Stomach (tissue), 9 donors: ENCODE data around the gene KLHDC7B. TPM values are rescaled to one million over a fixed set of nuclear protein-coding genes. Genes with fewer than 3 reads are reported as not detected.

Source experiments
- DNase-seq, 2 donors: peaks; one replicate each; pipeline versions ENCODE4 v3.0.0 to v3.0.0-alpha.2; 2013 to 2019
- H3K27ac ChIP-seq, 5 donors: fragments of 200-600 bp in 4 of 5; sonication (generic) in 4 of 5; one replicate each; pipeline ENCODE4 v1.5.1; 2013 to 2019; ENCODE audit warnings: mild to moderate bottlenecking in 1 of 5, moderate library complexity in 1 of 5
- H3K27me3 ChIP-seq, 3 donors: fragments of 200-600 bp; sonication (generic); one replicate each; pipeline ENCODE4 v1.5.1; 2017 to 2019; ENCODE audit warnings: mixed run types in 1 of 3
- H3K36me3 ChIP-seq, 4 donors: fragments of 200-600 bp; sonication (generic); 1 replicate in 3 of 4; 2 replicates in 1 of 4; pipeline ENCODE4 v1.5.1; 2016 to 2019
- H3K4me1 ChIP-seq, 4 donors: fragments of 200-600 bp; sonication (generic); one replicate each; pipeline ENCODE4 v1.5.1; 2016 to 2019
- H3K4me3 ChIP-seq, 4 donors: fragments of 200-600 bp; sonication (generic) in 3 of 4; one replicate each; pipeline ENCODE4 v1.5.1; 2016 to 2019; ENCODE audit warnings: mild to moderate bottlenecking in 1 of 4
- H3K9me3 ChIP-seq, 4 donors: fragments of 200-600 bp; sonication (generic); one replicate each; pipeline ENCODE4 v1.5.1; 2016 to 2019
- CTCF ChIP-seq, 7 experiments: fragments of 450-650 bp in 4 of 7; fragments of 200-600 bp in 3 of 7; sonication (generic) in 3 of 7; IDR thresholded peaks; one replicate each; pipeline ENCODE4 v1.5.1; 2016 to 2019; ENCODE audit warnings: antibody characterized with exemption in 7 of 7, control low read depth in 2 of 7, mild to moderate bottlenecking in 1 of 7
- EP300 ChIP-seq: sonication (generic); formaldehyde crosslinking; IDR thresholded peaks from one replicate; pipeline ENCODE4 v1.6.1; 2017; ENCODE audit warnings: antibody characterized with exemption
- POLR2A ChIP-seq, 4 donors: fragments of 450-650 bp; IDR thresholded peaks; one replicate each; pipeline ENCODE4 v1.6.1; 2016; ENCODE audit warnings: antibody characterized with exemption in 4 of 4, control low read depth in 2 of 4, mild to moderate bottlenecking in 1 of 4, moderate library complexity in 1 of 4
- POLR2AphosphoS5 ChIP-seq, 3 donors: sonication (generic); formaldehyde crosslinking; IDR thresholded peaks; one replicate each; pipeline ENCODE4 v1.6.1; 2016; ENCODE audit warnings: antibody characterized with exemption in 3 of 3
- WGBS, 5 donors: extraction: QIAGEN DNeasy Blood & Tissue Kit in 3 of 5; methylation state at CpG; one replicate each; pipeline versions ENCODE4 v1.1.5 to v1.1.7; 2013 to 2018; 5-methylcytosine and 5-hydroxymethylcytosine counted together
- intact Hi-C: fragments of 100-400 bp; cut with DNase I; formaldehyde crosslinking; loops from one replicate; pipeline ENCODE4 v1.15.1; 2023; ENCODE audit warnings: low total_unique reads
- polyA plus RNA-seq, 3 donors: library from polyadenylated mRNA; stranded (reverse); fragments of 200-250 nt; gene quantifications; one replicate each; pipeline ENCODE4 v1.2.3, GENCODE V29; 2013
- total RNA-seq, 5 donors: library from RNA; depleted of rRNA; stranded (reverse); fragments of >200 nt; gene quantifications; one replicate each; pipeline versions ENCODE4 v1.1.0 to v1.2.3, GENCODE V29; 2014 to 2016
- donor health status: healthy with polysubstance abuse.
- donor health status: Bipolar disorder and iron deficiency.
- donor health status: healthy.

Gene KLHDC7B
- total and polyA plus RNA-seq, 8 donors: 0.25 to 0.46 TPM; not detected in 6

- 15 to 45% (median 22%) methylated on average over 15 to 52 of the region's 52 CpGs for WGBS, 5 donors
- peak overlapping the region; percentile 42 to 64 (median 52) for H3K4me3 ChIP-seq
- DNase-seq: peak; percentile 59 to 85
Measured at GRCh38 chr22:50599816-50600455, 54.2 kb downstream of the KLHDC7B start.

GRCh38 chr22:50600538-50600937, 54.8 kb downstream of the KLHDC7B start, which contains the start of gene MAPK8IP2:
TSS of gene MAPK8IP2 (plus strand) at chr22:50600793. CDS start at chr22:50600819, 26 bp downstream.
- H3K4me3 ChIP-seq: peak within 1 kb of the TSS; percentile 42 to 64 (median 52)
- intact Hi-C loops: no loop called here

More at GRCh38 chr22:50599816-50600455, 54.2 kb downstream of the KLHDC7B start:
- intact Hi-C loops: no loop called here
- TF ChIP-seq CTCF (IDR thresholded peaks at IDR 0.05): no peak
- Histone ChIP-seq H3K27ac (peak overlapping the region in 1 of 5 donors; percentile 13), H3K9me3 (no peaks in the 10 kb centered on the region), H3K27me3 (peaks cover 5 to 71% (median 34%) of the 10 kb centered on the region in 3 donors), H3K4me1 (peaks cover 11 to 28% (median 15%) of the 10 kb centered on the region in 4 donors), H3K36me3 (peaks cover 0 to 3% (median 0%) of the 10 kb centered on the region in 4 donors)

More at GRCh38 chr22:50600538-50600937, 54.8 kb downstream of the KLHDC7B start, which contains the start of gene MAPK8IP2:
- Histone ChIP-seq H3K27ac (peak within 1 kb of the TSS in 1 of 5 donors; percentile 13), H3K36me3 (no peaks in the 10 kb centered on the region), H3K9me3 (no peaks in the 10 kb centered on the region), H3K4me1 (peaks cover 11 to 28% (median 15%) of the 10 kb centered on the region in 4 donors), H3K27me3 (peaks cover 5 to 77% (median 34%) of the 10 kb centered on the region in 3 donors)
- WGBS, 5 donors: 0 to 2% (median 0%) methylated on average over 4 to 54 of the region's 61 CpGs; no CpG with 5 or more reads in 1 of the 5 donors
- TF ChIP-seq POLR2A (IDR thresholded peaks at IDR 0.05) (no peak), EP300 (no peak), POLR2AphosphoS5 (IDR thresholded peaks at IDR 0.05) (no peak), CTCF (IDR thresholded peaks at IDR 0.05) (no peak)
- peak in 1 of 2 donors; percentile 58 for DNase-seq

Other genes starting within 250 kb of the KLHDC7B start
- gene PLXNB2, start 238.3 kb upstream of the KLHDC7B start, total RNA-seq: 100 to 1,000 TPM; 105 to 648 (median 400) TPM
- gene PLXNB2, start 238.3 kb upstream of the KLHDC7B start, polyA plus RNA-seq: 100 to 1,000 TPM in 2 of 3 donors, 10 to 100 TPM in 1; 50.3 to 197 (median 147) TPM
- 10 to 100 TPM in 2 of 5 donors, 1 to 10 TPM in 3; 2.2 to 13.4 (median 2.5) TPM for gene DENND6B, start 218.9 kb upstream of the KLHDC7B start, total RNA-seq
- 1 to 10 TPM; 2.0 to 7.6 (median 5.5) TPM for gene DENND6B, start 218.9 kb upstream of the KLHDC7B start, polyA plus RNA-seq
- gene PPP6R2, start 202.6 kb upstream of the KLHDC7B start, total RNA-seq: 100 to 1,000 TPM in 3 of 5 donors, 10 to 100 TPM in 2; 54.9 to 243 (median 151) TPM
- gene PPP6R2, start 202.6 kb upstream of the KLHDC7B start, polyA plus RNA-seq: 10 to 100 TPM; 24.4 to 36.5 (median 28.7) TPM
- gene SBF1, start 70.9 kb upstream of the KLHDC7B start, total RNA-seq: 100 to 1,000 TPM in 1 of 5 donors, 10 to 100 TPM in 4; 34.9 to 122 (median 65.2) TPM
- gene SBF1, start 70.9 kb upstream of the KLHDC7B start, polyA plus RNA-seq: 10 to 100 TPM in 2 of 3 donors, 1 to 10 TPM in 1; 9.6 to 42.3 (median 25.0) TPM
- 1 to 10 TPM in 1 of 5 donors, under 1 TPM in 1, not detected in 3; 0.37 to 1.3 TPM for gene ADM2, start 64.4 kb upstream of the KLHDC7B start, total RNA-seq
- 1 to 10 TPM; 1.5 to 3.7 (median 1.6) TPM for gene ADM2, start 64.4 kb upstream of the KLHDC7B start, polyA plus RNA-seq
- gene MIOX, start 59.0 kb upstream of the KLHDC7B start, total RNA-seq: not detected
- gene MIOX, start 59.0 kb upstream of the KLHDC7B start, polyA plus RNA-seq: under 1 TPM in 1 of 3 donors, not detected in 2; 0.40 TPM
- gene LMF2, start 38.2 kb upstream of the KLHDC7B start, total RNA-seq: 100 to 1,000 TPM in 1 of 5 donors, 10 to 100 TPM in 4; 11.9 to 212 (median 58.5) TPM
- gene LMF2, start 38.2 kb upstream of the KLHDC7B start, polyA plus RNA-seq: 10 to 100 TPM; 13.1 to 73.4 (median 25.6) TPM
- gene NCAPH2, start 37.7 kb upstream of the KLHDC7B start, total RNA-seq: 10 to 100 TPM; 12.9 to 34.8 (median 23.2) TPM
- gene NCAPH2, start 37.7 kb upstream of the KLHDC7B start, polyA plus RNA-seq: 10 to 100 TPM; 34.5 to 47.9 (median 38.4) TPM
- not detected for gene SCO2, start 20.3 kb upstream of the KLHDC7B start, total RNA-seq
- gene SCO2, start 20.3 kb upstream of the KLHDC7B start, polyA plus RNA-seq: 1 to 10 TPM in 2 of 3 donors, under 1 TPM in 1; 0.92 to 7.5 (median 1.9) TPM
- gene TYMP, start 15.9 kb upstream of the KLHDC7B start, total RNA-seq: 100 to 1,000 TPM in 2 of 5 donors, 10 to 100 TPM in 3; 14.3 to 146 (median 78.8) TPM
- 100 to 1,000 TPM in 1 of 3 donors, 10 to 100 TPM in 2; 46.3 to 162 (median 61.6) TPM for gene TYMP, start 15.9 kb upstream of the KLHDC7B start, polyA plus RNA-seq
- not detected for gene SYCE3, start 17.0 kb downstream of the KLHDC7B start, total RNA-seq
- gene SYCE3, start 17.0 kb downstream of the KLHDC7B start, polyA plus RNA-seq: 1 to 10 TPM in 1 of 3 donors, under 1 TPM in 1, not detected in 1; 0.80 to 1.9 TPM
- gene CPT1B, start 32.5 kb downstream of the KLHDC7B start, total RNA-seq: 100 to 1,000 TPM in 2 of 5 donors, 10 to 100 TPM in 1, 1 to 10 TPM in 2; 6.6 to 164 (median 54.5) TPM
- gene CPT1B, start 32.5 kb downstream of the KLHDC7B start, polyA plus RNA-seq: 10 to 100 TPM in 2 of 3 donors, 1 to 10 TPM in 1; 9.8 to 31.8 (median 10.1) TPM
- gene CHKB, start 37.0 kb downstream of the KLHDC7B start, total RNA-seq: 100 to 1,000 TPM in 2 of 5 donors, 10 to 100 TPM in 3; 31.9 to 283 (median 81.2) TPM
- 100 to 1,000 TPM; 107 to 152 (median 129) TPM for gene CHKB, start 37.0 kb downstream of the KLHDC7B start, polyA plus RNA-seq
- 1 to 10 TPM in 2 of 5 donors, under 1 TPM in 3; 0.43 to 5.8 (median 0.89) TPM for gene MAPK8IP2, start 54.9 kb downstream of the KLHDC7B start, total RNA-seq
- gene MAPK8IP2, start 54.9 kb downstream of the KLHDC7B start, polyA plus RNA-seq: 1 to 10 TPM in 1 of 3 donors, under 1 TPM in 2; 0.61 to 1.6 (median 0.81) TPM
- 10 to 100 TPM in 4 of 5 donors, 1 to 10 TPM in 1; 7.7 to 88.1 (median 46.8) TPM for gene ARSA, start 82.3 kb downstream of the KLHDC7B start, total RNA-seq
- gene ARSA, start 82.3 kb downstream of the KLHDC7B start, polyA plus RNA-seq: 10 to 100 TPM; 27.0 to 45.7 (median 41.2) TPM
- 10 to 100 TPM in 2 of 5 donors, 1 to 10 TPM in 3; 2.5 to 31.2 (median 7.6) TPM for gene SHANK3, start 126.9 kb downstream of the KLHDC7B start, total RNA-seq
- 1 to 10 TPM; 3.2 to 5.4 (median 3.4) TPM for gene SHANK3, start 126.9 kb downstream of the KLHDC7B start, polyA plus RNA-seq
- gene ACR, start 192.3 kb downstream of the KLHDC7B start, total RNA-seq: under 1 TPM in 1 of 5 donors, not detected in 4; 0.37 TPM
- under 1 TPM in 2 of 3 donors, not detected in 1; 0.19 to 0.23 TPM for gene ACR, start 192.3 kb downstream of the KLHDC7B start, polyA plus RNA-seq
- gene RABL2B, start 237.7 kb downstream of the KLHDC7B start, total RNA-seq: 10 to 100 TPM in 3 of 5 donors, 1 to 10 TPM in 2; 6.6 to 18.1 (median 11.3) TPM
- 10 to 100 TPM; 13.1 to 15.6 (median 13.5) TPM for gene RABL2B, start 237.7 kb downstream of the KLHDC7B start, polyA plus RNA-seq